Keratinocyte (primary cell): ENCODE data around the gene CACUL1. TPM values are rescaled to one million over a fixed set of nuclear protein-coding genes. Genes with fewer than 3 reads are reported as not detected.

Source experiments
- DNase-seq: peaks from one replicate; pipeline ENCODE4 v3.0.0-alpha.2; 2011; ENCODE audit warnings: low read depth, missing footprints, low spot score
- FAIRE-seq: peaks from 2 replicates; lab custom pipeline; 2011; peaks lifted over from hg19 to GRCh38; lab: Jason Lieb, UNC
- H2AFZ ChIP-seq: 2 replicates; pipeline ENCODE4 v1.6.0; 2012; ENCODE audit warnings: low read length, control low read depth, inconsistent platforms; ENCODE audit not compliant: control insufficient read depth
- H3K27ac ChIP-seq: 2 replicates; pipeline ENCODE4 v1.5.1; 2011; ENCODE audit warnings: low read length; ENCODE audit not compliant: control insufficient read depth, insufficient read depth
- H3K27me3 ChIP-seq: 3 replicates; pipeline ENCODE4 v1.6.0; 2011; ENCODE audit warnings: low read length; ENCODE audit not compliant: control insufficient read depth, insufficient read depth; ENCODE audit errors: extremely low read depth
- H3K36me3 ChIP-seq, 2 experiments: 2 replicates in 1 of 2; 3 replicates in 1 of 2; pipeline ENCODE4 v1.5.1; 2011; ENCODE audit warnings: low read length in 2 of 2, mild to moderate bottlenecking in 1 of 2; ENCODE audit not compliant: control insufficient read depth in 2 of 2, insufficient read depth in 2 of 2; ENCODE audit errors: extremely low read depth in 1 of 2
- H3K4me1 ChIP-seq: 3 replicates; pipeline ENCODE4 v1.5.1; 2011; ENCODE audit warnings: low read length; ENCODE audit not compliant: control insufficient read depth, insufficient read depth; ENCODE audit errors: extremely low read depth
- H3K4me2 ChIP-seq: 3 replicates; pipeline ENCODE4 v1.6.0; 2011; ENCODE audit warnings: low read depth, low read length; ENCODE audit not compliant: control insufficient read depth, insufficient read depth; ENCODE audit errors: extremely low read depth
- H3K4me3 ChIP-seq, 3 experiments: fragments of 200-600 bp in 1 of 3; sonication (generic) in 1 of 3; 2 replicates in 2 of 3; 3 replicates in 1 of 3; pipeline ENCODE4 v1.5.1; 2011 to 2016; ENCODE audit warnings: low read length in 3 of 3, mild to moderate bottlenecking in 3 of 3, control low read depth in 2 of 3, inconsistent platforms in 1 of 3, low read depth in 1 of 3, mixed read lengths in 1 of 3, mixed run types in 1 of 3, moderate library complexity in 1 of 3; ENCODE audit not compliant: control insufficient read depth in 2 of 3, insufficient read depth in 2 of 3; ENCODE audit errors: extremely low read depth in 1 of 3
- H3K79me2 ChIP-seq: 2 replicates; pipeline ENCODE4 v1.6.0; 2012; ENCODE audit warnings: low read length; ENCODE audit not compliant: control insufficient read depth, insufficient read depth
- H3K9ac ChIP-seq: 3 replicates; pipeline ENCODE4 v1.6.0; 2011; ENCODE audit warnings: low read length; ENCODE audit not compliant: control insufficient read depth, insufficient read depth; ENCODE audit errors: extremely low read depth
- H3K9me1 ChIP-seq: 3 replicates; pipeline ENCODE4 v1.6.0; 2011; ENCODE audit warnings: low read length; ENCODE audit not compliant: control insufficient read depth, insufficient read depth; ENCODE audit errors: extremely low read depth
- H3K9me3 ChIP-seq: 2 replicates; pipeline ENCODE4 v1.5.1; 2012; ENCODE audit warnings: low read depth, low read length; ENCODE audit not compliant: control insufficient read depth
- H4K20me1 ChIP-seq: 3 replicates; pipeline ENCODE4 v1.6.0; 2011; ENCODE audit warnings: low read length; ENCODE audit not compliant: control insufficient read depth, insufficient read depth; ENCODE audit errors: extremely low read depth
- EZH2 ChIP-seq: IDR thresholded peaks from one replicate; pipeline ENCODE4 v1.6.1; 2012; ENCODE audit warnings: inconsistent platforms, mild to moderate bottlenecking, low read length, moderate library complexity
- dilution Hi-C: fragments of 300-500 bp; cut with MboI; formaldehyde crosslinking; loops from one replicate; pipeline ENCODE4 v1.7.0; 2020; ENCODE audit warnings: low sequenced_read_pairs; ENCODE audit not compliant: extremely low pct_ligation_motif_present
- polyA plus RNA-seq, 5 experiments: library from polyadenylated mRNA; depleted of rRNA in 3 of 5; stranded (reverse) in 3 of 5; stranded (forward) in 1 of 5; unstranded in 1 of 5; fragments of >200 nt; gene quantifications; 1 replicate in 1 of 5; 2 replicates in 3 of 5; 3 replicates in 1 of 5; pipeline versions ENCODE4 v1.2.1 to v1.2.3, GENCODE V29; 2011 to 2012; ENCODE audit warnings: missing spikeins in 2 of 5, low read depth in 1 of 5, low replicate concordance in 1 of 5
- TF ChIP-seq, protein P1 (sequence below), 3 experiments: IDR thresholded peaks in 1 of 3; conservative IDR thresholded peaks in 1 of 3; optimal IDR thresholded peaks in 1 of 3; 2 replicates in 2 of 3; 3 replicates in 1 of 3; pipeline versions ENCODE3 to v1.5.1; 2011; ENCODE audit warnings: low read length in 3 of 3, mild to moderate bottlenecking in 3 of 3, moderate library complexity in 2 of 3, control low read depth in 1 of 3, inconsistent platforms in 1 of 3; ENCODE audit not compliant: insufficient read depth in 2 of 3; ENCODE audit errors: extremely low read depth in 1 of 3

The CACUL1 gene
- polyA plus RNA-seq, 1 donor (not counting 4 experiments of a cell fraction or from before 2014, with no cell fraction given), result 36.5 TPM

DNA sequence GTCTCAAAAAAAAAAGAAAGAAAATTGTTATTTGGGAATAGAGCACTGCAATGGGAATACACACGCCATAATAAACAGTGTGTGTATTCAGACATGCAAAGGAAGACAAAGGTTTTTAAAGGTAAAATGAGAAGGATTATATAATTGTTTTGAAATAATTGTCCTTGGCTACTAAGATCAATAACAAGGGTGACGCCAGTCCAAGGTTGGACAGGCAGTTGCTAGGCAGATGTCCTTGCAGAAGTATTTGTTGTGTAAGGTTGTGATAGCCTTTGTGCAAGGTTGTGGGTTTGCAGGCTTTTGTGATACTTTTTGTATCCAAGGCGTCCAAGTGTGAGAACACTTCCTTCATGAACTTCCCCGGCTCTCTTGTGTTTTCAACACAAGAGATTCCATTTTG, 87.0 kb downstream of the CACUL1 start:
- no peak overlapping the region for H3K4me2 ChIP-seq
- H3K27me3 ChIP-seq, result peaks cover 4% of the 10 kb centered on the region
- dilution Hi-C loops, result loop anchor here (10.0 kb wide), 1 partner anchor 73 kb away; the partner anchor contains the start of gene PRLHR
- no peak overlapping the region for H3K9ac ChIP-seq
- no peaks in the 10 kb centered on the region for H3K36me3 ChIP-seq
- no peak for TF ChIP-seq EZH2
- TF ChIP-seq, protein P1, sequence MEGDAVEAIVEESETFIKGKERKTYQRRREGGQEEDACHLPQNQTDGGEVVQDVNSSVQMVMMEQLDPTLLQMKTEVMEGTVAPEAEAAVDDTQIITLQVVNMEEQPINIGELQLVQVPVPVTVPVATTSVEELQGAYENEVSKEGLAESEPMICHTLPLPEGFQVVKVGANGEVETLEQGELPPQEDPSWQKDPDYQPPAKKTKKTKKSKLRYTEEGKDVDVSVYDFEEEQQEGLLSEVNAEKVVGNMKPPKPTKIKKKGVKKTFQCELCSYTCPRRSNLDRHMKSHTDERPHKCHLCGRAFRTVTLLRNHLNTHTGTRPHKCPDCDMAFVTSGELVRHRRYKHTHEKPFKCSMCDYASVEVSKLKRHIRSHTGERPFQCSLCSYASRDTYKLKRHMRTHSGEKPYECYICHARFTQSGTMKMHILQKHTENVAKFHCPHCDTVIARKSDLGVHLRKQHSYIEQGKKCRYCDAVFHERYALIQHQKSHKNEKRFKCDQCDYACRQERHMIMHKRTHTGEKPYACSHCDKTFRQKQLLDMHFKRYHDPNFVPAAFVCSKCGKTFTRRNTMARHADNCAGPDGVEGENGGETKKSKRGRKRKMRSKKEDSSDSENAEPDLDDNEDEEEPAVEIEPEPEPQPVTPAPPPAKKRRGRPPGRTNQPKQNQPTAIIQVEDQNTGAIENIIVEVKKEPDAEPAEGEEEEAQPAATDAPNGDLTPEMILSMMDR (optimal IDR thresholded peaks at IDR 0.05 in 1 of 3, IDR thresholded peaks at IDR 0.05 in 1 of 3, conservative IDR thresholded peaks at IDR 0.05 in 1 of 3; ENCODE audit: extremely low read depth in 1 of 3, insufficient read depth in 2 of 3, low read length in 3 of 3), result no peak
- H3K9me3 ChIP-seq, result no peaks in the 10 kb centered on the region
- H3K4me3 ChIP-seq, result no peak overlapping the region
- FAIRE-seq, result no peak
- no peaks in the 10 kb centered on the region for H3K4me1 ChIP-seq
- H3K9me1 ChIP-seq, result no peaks in the 10 kb centered on the region
- no peak overlapping the region for H3K27ac ChIP-seq
- no peaks in the 10 kb centered on the region for H4K20me1 ChIP-seq
- no peak for DNase-seq
- H3K79me2 ChIP-seq, result no peaks in the 10 kb centered on the region
- no peak overlapping the region for H2AFZ ChIP-seq

DNA sequence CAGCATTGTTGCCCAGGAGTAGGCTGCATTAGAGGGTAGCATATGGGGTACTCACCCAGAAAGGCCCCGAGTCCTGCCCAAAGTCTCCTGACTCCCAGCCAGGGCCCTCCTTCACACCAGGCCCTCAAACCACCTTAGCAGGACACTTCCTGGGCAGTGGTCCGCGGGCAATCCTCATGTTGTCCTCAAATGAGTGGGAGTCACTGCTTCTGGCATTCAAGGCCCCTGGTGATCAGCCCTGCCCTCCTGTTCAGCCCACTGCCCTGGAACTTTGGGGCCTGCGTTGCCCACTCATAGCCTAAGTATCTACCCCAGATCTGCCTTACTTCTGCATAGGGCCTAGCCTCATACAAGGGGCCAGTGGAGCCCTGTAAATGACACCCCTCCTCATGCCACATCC, 88.4 kb downstream of the CACUL1 start:
- H3K4me2 ChIP-seq, result no peak overlapping the region
- peaks cover 4% of the 10 kb centered on the region for H3K27me3 ChIP-seq
- no peaks in the 10 kb centered on the region for H3K9me3 ChIP-seq
- no peaks in the 10 kb centered on the region for H3K9me1 ChIP-seq
- no peak for TF ChIP-seq EZH2
- TF ChIP-seq, protein P1 (optimal IDR thresholded peaks at IDR 0.05 in 1 of 3, IDR thresholded peaks at IDR 0.05 in 1 of 3, conservative IDR thresholded peaks at IDR 0.05 in 1 of 3; ENCODE audit: extremely low read depth in 1 of 3, insufficient read depth in 2 of 3, low read length in 3 of 3), result no peak
- DNase-seq (no peak), FAIRE-seq (no peak)
- H4K20me1 ChIP-seq, result no peaks in the 10 kb centered on the region
- no peak overlapping the region for H3K27ac ChIP-seq
- H3K9ac ChIP-seq, result no peak overlapping the region
- no peaks in the 10 kb centered on the region for H3K36me3 ChIP-seq
- dilution Hi-C loops, result loop anchor here (10.0 kb wide), 1 partner anchor 72 kb away; the partner anchor contains the start of gene PRLHR
- H3K79me2 ChIP-seq, result no peaks in the 10 kb centered on the region
- H3K4me3 ChIP-seq, result no peak overlapping the region
- H3K4me1 ChIP-seq, result no peaks in the 10 kb centered on the region
- H2AFZ ChIP-seq, result no peak overlapping the region
